Measurements from ENCODE around the gene FYN.
"Not testable (repeated sequence)": the region's sequence is repeated elsewhere in the genome, so short reads cannot be mapped to it uniquely, and the experiment has no call there.

FYN gene

GRCh38 chr6:111850295-111850937 is 22.8 kb downstream of the FYN start:
- DNase-seq (ENCODE audit: low read depth): no peak

GRCh38 chr6:111849298-111849697 is 24.0 kb downstream of the FYN start:
- DNase-seq (ENCODE audit: low read depth): no peak

GRCh38 chr6:111848262-111848812 is 24.9 kb downstream of the FYN start:
- no peak for DNase-seq (ENCODE audit: low read depth)

GRCh38 chr6:111846492-111847409 is 26.5 kb downstream of the FYN start:
- no peak for DNase-seq (ENCODE audit: low read depth)

GRCh38 chr6:111846066-111846465 is 27.2 kb downstream of the FYN start:
- no peak for DNase-seq (ENCODE audit: low read depth)

- no peak for DNase-seq (ENCODE audit: low read depth)
Observed at GRCh38 chr6:111845441-111845871, 27.8 kb downstream of the FYN start.

- DNase-seq (ENCODE audit: low read depth): no peak
Observed at GRCh38 chr6:111844921-111845320, 28.3 kb downstream of the FYN start.

- no peak for DNase-seq (ENCODE audit: low read depth)
Observed at GRCh38 chr6:111844376-111844775, 28.9 kb downstream of the FYN start.

GRCh38 chr6:111843347-111844147 is 29.7 kb downstream of the FYN start:
- peak; percentile 60 for DNase-seq (ENCODE audit: low read depth)

- no peak for DNase-seq (ENCODE audit: low read depth)
Observed at GRCh38 chr6:111842891-111843290, 30.4 kb downstream of the FYN start.

- no peak for DNase-seq (ENCODE audit: low read depth)
Observed at GRCh38 chr6:111842271-111842822, 30.9 kb downstream of the FYN start.

- DNase-seq (ENCODE audit: low read depth): no peak
Observed at GRCh38 chr6:111841822-111842221, 31.4 kb downstream of the FYN start.

- DNase-seq (ENCODE audit: low read depth): no peak
Observed at GRCh38 chr6:111840803-111841202, 32.4 kb downstream of the FYN start.

GRCh38 chr6:111838749-111839484 is 34.3 kb downstream of the FYN start:
- DNase-seq (ENCODE audit: low read depth): no peak

- peak; percentile 58 for DNase-seq (ENCODE audit: low read depth)
Observed at GRCh38 chr6:111837641-111838500, 35.4 kb downstream of the FYN start.

GRCh38 chr6:111837007-111837406 is 36.2 kb downstream of the FYN start:
- DNase-seq (ENCODE audit: low read depth): no peak

- DNase-seq (ENCODE audit: low read depth): no peak
Observed at GRCh38 chr6:111835807-111836206, 37.4 kb downstream of the FYN start.

GRCh38 chr6:111835398-111835797 is 37.9 kb downstream of the FYN start:
- DNase-seq (ENCODE audit: low read depth): not testable (repeated sequence)

GRCh38 chr6:111834356-111834755 is 38.9 kb downstream of the FYN start:
- no peak for DNase-seq (ENCODE audit: low read depth)

GRCh38 chr6:111832833-111833418 is 40.3 kb downstream of the FYN start:
- DNase-seq (ENCODE audit: low read depth): no peak

Data from activated T-cell treated with anti-CD3 and anti-CD28 coated beads for 48 hours (primary cell).